NCI-H748 (cell line): ENCODE results near the gene CHST11.

Experiments used
- DNase-seq: peaks from one replicate; lab custom pipeline; 2025; ENCODE audit not compliant: unreplicated experiment; lab: John Stamatoyannopoulos, UW

CHST11 gene

DNA sequence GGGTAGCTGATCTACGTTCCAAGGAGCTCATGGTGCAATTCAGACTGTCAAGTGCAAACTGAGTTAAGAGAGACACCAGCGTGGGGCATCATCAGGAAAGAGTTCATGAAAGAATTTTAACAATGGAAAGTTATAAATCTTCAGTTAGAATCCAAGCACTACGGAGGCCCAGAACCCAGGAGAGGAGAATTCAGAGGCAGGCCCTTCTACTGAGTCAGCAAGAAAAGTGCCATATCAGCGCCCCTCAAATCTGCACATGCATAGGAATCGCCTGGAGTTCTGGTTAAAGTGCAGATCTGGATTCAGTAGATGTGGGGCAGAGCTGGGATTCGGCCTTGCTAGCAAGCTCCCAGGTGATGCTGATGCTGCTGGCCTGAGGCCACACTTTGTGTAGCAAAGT lies 45.9 kb downstream of the CHST11 start:
- no peak for DNase-seq

DNA sequence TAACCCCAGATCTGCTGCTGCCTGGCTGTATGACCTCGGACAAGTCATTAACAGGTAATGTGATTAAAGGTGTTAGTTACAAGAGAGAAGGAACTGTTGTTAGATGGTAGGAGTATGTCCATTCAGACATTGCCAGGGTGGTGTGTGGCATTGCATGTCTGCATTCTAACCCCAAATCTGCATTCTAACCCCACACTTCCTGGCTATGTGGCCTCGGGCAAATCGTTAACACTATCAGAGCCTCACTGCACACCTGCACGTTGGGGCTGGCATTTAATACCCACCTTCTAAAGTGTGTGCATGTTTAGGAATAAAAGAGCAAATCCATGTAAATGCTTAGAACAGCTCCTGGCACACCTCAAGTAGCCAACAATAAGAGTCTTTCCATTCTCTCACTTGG lies 46.4 kb downstream of the CHST11 start:
- DNase-seq, result no peak

DNA sequence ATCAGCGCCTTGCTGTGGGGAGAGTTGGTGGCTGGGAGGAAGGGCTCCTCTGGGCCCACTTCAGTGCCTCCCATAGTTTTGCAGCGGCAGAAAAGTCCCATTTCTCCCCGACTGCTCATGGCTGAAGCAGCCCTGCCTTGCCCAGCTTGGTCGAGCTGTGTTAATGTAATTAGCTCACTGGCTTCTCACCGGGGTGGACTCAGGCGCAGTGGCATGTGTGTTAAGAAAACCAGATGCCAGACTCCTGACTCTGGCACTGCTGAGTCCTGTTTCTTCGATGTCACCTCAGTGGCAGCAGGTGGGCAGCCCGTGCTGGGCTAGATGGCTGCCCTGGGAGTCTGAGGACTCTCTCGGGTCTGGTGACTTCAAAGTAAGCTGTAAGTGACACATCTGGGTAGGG lies 47.4 kb downstream of the CHST11 start:
- no peak for DNase-seq

DNA sequence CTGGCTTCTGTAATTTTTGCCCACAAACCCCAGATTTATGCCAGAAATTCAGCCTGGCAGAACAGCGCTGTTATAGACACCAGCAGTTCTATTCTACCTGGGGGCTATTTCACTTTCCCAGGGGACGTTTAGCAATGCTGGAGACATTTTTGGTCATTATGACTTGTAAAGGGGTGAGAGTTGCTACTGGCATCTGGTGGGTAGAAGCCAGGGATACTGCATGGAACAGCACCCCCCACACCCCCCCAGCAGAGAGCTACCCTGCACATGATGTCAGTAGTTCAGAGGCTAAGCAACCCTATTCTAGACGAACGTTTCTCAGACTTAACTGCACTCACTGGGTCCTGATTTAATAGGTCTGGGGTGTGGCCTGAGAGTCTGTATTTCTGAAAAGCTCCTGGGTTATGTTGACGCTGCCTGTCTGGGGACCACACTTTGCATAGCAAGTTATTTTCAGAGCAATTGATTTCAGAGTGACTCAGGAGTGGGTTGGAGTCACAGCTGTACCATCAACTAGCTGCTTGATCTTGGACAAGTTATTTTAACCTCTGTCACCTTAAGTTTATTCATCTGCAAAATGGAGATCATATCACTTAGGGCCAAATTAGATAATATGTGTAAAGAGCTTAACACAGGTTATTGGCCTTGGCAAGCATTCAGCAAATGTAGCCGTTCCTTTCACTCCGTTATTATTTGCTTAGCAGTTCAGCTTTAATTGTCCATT lies 48.5 kb downstream of the CHST11 start:
- peak; percentile 97 for DNase-seq

DNA sequence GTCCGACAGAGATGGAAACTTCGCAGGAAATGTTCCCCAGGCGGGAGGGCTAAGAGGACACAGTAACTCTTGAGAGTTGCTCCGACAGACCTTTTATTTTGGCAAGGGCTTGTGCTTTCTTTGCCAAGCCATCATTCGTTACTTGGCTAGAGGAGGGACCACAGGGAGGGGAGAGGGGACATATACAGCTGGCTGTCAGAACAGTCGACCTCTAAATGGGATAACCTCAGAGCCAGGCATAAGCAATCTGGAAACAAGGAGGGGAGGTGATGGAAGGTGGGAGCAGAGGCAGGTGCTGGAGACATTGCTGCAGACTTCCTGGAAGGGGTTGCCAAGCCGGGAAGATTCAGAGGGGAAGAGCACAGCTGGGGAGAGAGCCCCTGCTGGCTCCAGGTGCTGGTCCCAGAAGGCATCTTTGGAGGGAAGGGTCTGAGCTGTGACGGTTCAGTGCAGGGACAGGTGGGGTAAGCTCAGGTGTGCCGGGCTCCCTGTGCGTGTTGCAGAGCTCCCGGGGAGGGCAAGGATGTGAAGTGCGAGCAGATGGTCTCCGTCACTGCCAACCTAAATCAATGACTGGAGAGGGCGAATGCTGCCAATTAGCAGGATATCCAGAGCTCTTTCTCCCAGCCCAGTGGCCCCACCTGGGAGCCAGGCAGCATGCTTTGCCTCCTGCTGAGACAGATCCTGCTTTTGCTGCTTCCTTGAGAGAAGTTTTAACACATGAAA lies 50.1 kb downstream of the CHST11 start:
- DNase-seq, result peak; percentile 91

DNA sequence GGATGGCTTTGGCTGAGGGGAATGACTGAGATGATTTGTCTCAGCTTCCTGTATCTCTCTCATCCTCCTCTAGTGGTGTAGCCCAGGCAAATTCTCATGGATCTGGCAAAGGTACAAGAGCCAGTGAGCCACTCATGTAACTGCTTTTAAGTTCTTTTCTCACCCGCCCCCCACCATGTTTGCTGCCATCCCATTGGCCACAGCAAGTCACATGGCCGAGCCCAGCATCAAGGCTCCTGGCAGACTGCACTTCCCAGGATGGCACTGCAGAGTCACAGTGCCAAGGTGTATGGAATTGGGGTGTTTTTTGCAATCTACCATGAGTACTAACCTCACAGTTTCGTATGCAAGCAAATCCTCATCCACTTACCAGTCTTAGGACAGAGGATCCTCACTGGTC lies 50.9 kb downstream of the CHST11 start:
- DNase-seq, result no peak

DNA sequence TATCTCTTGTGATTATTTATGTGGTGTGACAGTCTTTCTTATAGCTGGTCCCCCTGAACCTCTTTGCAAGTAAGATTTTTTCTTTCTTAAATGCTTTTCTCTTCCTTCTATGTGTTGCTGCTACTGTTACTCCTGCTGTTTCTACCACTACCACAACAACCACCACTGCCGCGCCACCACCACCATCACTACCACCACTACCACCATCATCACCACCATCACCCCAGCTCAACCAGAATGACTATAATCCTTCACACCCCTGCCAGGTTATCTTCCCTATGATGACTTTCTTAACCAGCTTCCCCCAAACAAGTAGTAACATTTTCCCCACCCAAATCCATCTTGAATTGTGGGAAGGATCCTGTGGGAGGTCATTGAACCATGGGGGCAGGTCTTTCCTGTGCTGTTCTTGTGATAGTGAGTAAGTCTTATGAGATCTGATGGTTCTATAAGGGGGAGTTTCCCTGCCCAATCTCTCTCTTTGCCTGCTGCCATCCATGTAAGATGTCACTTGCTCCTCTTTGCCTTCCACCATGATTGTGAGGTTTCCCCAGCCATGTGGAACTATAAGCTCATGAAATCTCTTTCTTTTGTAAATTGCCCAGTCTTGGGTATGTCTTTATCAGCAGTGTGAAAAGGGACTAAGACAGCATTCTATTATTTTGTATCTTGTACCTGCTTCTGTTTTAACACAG lies 52.2 kb downstream of the CHST11 start:
- DNase-seq, result no peak

DNA sequence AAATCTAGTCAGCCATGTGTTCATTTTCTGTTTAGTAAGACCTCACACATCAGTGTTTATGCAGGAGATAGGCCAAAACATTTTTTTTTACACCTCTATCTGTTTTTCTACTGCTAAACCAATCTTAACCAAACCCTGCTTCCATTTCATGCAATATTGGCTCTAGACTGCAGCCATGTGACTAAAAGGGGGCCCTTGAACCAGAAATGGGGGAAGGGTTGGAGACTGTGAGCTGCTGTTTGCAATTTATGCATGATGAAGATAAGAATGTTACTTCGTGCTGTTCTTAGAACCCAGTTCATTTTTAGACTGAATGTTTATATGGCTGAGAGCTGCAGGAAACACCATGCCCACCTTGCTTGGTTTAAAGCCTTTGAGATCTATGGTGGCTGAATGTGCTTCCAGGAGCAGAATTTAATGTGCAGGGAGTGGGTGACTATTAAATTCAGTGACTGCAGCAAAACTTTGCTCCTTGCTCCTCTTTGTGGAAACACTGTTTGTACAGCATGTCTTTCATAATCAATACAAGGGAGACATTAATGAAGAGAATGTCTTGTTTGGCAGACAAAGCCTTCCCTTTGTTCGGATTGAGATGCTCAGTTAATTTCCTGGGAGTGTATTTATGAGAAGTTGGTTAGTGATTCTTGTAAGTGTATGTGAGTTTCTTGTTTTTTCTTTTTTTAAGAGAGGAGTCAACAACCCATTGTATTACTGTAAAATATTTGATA lies 53.6 kb downstream of the CHST11 start:
- no peak for DNase-seq

DNA sequence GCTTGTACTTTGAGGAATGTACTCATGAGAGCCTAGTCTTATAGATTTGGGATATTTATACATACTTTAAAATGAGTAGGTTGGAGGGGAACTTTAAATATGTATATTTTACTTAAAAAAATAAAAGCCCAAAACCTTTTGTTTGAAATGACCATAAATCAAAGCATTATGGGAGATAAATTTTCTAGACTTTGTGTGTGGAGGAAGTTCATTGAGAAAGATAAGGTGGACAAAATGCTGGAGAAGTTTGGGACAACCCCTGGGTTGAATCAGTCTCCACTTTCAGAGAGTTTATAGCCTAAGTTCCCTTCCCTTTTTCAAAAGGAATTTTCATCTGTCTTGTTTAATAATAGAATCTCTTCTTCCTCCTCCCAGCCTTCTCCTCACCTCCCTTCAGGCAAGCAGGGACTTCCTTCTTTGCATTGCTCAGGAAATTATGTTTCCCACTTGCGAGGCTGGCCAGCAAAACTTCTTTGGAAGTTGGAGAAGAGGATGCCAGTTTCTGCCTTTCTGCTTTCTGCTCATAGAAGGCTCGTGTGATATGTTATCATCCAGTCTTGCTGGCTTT lies 54.2 kb downstream of the CHST11 start:
- no peak for DNase-seq

DNA sequence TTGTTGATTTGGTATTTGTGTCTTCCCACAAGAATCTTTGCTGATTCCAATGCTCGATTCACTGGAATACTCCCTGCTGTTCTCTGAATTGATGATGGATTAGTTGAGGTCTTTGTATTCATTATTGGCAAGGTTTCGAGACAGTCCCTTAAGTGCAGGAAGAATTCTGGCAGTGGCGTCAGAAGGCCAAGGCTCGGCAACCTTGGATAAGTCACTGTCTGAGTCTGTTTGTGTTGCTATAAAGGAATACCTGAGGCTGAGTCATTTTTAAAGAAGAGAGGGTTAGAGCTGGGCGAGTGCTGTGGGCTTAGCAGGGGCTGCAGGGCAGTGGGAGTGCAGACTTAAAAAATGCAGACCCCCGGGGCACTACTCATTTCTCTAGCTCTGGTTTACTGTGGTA lies 56.9 kb downstream of the CHST11 start:
- no peak for DNase-seq

DNA sequence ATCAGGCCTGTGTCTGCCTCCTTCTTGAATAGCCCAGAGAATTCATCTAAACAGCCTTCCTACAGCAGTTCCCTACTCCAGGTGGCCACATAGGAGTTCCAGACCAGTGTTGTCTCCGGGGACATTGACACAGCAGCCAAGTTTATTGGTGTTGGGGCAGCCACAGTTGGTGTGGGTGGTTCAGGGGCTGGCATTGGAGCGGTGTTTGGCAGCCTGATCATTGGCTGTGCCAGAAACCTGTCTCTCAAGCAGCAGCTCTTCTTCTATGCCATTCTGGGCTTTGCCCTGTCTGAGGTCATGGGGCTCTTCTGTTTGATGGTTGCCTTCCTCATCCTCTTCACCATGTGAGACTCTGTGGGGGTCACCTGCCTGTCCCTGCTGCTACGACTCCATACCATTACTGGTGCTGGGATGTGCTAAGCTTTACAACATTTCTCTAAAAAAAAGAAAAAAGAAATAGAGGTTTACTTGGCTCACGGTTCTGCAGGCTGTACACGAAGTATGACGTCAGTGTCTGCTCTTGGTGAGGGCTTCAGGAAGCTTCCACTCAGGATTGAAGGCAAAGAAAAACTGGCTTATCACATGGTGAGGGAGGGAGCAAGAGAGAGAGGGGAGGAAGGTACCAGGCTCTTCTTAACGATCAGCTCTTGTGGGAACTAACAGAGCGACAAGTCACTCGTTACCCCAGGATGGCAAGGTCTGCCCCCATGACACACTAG lies 57.5 kb downstream of the CHST11 start:
- DNase-seq, result no peak

DNA sequence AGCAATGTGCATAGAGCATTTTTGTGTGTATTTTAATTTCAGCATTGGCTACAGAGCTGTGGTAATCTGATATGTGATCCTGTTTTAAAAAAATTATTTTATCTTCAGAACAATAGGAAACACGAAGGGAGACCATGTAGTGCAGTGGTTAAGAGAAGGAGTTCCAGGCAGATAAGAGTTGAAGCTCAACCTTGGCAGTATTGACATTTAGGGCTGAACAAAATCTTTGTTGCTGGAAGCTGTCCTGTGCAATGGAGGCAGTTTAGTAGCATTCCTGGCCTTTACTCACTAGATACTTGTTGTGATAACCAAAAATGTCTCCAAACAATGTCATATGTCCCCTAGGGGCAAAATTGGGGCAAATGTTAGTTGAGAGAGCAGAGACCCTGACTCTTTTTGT lies 59.2 kb downstream of the CHST11 start:
- DNase-seq, result no peak

DNA sequence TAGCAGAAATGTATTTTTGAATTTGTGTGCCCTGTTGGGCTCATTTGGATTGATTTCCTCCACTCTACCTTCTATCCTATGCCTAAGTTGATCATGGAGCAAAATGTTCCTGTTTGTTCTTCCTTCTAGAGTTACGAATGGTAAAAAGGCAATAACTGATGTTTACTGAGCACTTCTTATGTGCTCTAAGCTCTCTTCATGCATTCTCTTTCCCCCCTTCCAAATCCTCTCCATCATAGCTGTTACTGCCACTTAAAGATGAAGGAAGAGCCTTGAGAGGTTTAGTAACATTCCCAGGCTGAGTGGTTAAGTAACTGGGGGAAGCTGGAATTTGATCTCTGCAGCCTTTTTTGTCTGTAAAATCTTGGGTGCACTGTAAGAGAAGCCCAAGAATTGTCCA lies 60.1 kb downstream of the CHST11 start:
- no peak for DNase-seq

DNA sequence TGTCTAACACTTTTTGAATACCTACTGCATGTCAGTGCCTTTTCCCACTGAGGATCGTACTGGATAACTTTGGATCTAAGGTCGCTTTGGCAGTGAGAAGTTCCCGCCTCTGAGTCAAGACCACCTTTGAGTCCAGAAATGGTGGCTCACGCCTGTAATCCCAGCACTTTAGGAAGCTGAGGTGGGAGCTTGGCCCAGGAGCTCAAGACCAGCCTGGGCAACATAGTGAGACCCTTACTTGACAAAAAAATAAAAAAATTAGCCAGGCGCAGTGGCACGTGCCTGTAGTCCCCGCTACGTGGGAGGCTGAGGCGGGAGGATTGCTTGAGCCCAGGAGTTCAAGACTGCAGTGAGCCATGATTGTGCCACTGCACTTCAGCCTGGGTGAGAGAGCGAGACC lies 61.1 kb downstream of the CHST11 start:
- DNase-seq, result no peak

DNA sequence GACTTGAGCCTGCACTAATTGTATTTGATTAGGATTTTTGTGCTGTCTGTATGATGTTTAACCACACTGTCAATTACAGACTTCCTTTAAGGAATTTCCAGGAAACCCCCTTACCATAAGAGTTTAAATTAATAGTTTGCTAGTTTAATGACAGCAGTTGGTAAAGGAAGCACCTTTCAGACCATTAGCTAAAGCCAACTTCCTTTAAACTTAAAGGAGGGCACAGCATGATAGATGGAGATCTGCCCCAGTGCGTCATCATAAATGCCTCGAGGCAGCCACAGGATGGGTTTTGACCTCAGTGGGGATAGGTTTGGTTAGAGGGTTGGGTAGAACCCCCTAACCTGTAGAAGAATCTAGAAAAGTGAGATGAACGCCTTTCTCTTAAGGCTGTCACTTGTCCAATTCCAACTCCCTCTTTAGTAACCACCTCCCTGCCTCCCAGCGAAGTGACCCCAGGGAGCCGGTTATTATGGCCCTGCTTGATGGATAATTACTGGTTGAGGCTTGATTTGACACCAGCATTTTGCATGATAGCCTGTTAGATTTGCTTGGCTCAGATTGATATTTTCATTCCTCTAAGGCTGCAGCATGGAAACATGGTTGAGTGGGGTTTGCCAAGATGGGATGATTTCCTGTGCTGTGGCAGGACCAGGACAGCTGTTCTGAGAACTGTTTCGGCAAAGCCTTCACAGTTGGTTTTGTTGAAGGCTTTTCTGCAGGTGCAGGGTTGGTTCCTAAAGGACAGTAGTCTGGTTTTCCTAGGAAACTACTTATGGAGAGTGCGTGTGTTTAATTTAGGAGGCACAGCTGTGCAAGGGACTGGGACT lies 62.7 kb downstream of the CHST11 start:
- peak; percentile 47 for DNase-seq

DNA sequence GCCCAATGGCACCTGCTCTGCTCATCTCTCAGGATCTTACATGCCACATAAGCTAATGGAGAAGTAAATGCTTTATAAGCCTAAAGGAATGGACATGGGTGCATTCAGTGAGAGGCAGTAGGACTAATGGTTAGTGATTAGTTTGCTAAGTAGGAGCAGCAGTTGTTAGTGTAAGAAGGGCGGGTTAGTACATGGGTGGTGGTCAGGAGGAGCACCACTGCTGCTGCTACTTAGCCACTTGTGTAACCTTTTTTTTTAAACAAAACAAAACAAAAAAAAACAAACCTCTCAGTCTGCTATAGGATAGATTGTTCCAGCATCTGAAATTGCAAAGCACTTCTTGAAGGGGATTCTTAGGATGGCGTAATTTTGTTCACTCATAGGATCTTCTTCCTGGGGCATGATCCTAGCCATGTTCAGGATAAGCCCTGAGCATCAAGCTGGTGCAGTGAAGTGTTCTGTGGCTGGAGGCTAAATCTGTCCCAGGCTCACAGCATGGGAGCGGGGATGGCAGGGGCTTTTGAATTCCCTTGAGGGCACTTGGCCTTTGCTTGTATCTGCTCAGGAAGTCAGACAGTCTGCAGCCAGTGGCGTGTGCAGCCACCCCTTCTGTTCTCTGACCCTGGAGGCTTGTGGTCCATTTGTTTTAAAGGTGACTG lies 63.6 kb downstream of the CHST11 start:
- peak; percentile 17 for DNase-seq

DNA sequence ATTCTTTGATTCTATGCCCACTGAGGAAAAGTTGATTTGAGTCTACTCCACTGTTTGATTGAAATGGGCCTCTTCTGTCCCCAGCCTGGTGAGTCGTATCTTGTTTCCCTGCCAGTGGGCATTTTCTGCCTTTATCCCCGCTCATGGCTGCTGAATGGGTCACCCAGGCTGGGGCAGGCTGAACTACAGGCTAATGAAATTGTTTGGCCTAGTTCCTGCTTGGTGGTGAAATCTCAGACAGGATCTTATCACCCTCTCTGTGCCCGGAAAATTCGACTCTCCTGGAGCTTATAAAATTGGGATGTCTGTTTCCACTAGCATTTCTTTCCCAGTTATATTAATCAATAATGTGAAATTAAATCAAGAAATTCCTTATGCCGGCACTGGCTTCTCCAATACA lies 65.0 kb downstream of the CHST11 start:
- no peak for DNase-seq

DNA sequence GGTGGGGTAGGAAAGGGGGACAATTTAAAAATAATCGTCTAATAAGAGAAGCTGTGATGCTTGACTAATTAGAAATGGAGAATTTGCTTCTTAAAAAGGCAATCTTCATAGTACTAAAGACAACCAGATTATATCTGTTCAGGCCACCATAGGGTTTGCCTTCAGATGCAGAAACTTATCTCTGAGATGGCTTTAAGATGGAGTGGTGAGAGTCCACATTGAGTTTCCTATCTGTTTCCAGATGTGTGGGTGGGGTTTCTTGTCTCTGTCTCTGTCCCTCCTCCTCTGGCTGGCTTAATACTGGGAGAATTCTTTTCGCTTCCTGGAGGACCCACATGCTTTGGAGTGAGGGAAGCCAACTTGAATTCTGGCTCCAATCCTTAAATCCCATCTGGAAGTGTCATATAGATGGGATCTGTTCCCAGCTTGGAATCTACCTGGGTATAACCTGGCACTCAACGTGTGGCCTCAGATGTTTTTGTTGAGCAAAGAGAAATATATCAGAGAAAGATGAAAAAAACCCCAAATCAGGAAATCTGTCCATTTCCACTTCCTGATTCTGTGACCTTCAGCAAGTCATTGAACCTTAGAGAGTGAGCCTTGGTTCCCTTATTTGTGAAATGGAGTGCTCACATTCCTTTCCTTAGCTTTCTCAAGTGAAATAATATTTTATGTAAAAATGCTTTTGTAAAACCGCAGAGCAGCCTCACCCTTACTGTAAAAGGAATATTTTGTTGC lies 66.4 kb downstream of the CHST11 start:
- DNase-seq, result no peak
